HEK293T (cell line): Measurements from ENCODE around the gene RC3H1.
A peak's percentile ranks its signal among the peaks of the same experiment; 100 is the strongest.

Experiments used
- CTCF ChIA-PET: fragments of 350-600 bp; formaldehyde crosslinking; extraction: SDS; loops from one replicate; lab custom pipeline; 2021; ENCODE audit warnings: antibody characterized with exemption, inconsistent platforms; lab: Yijun Ruan, JAX
- POLR2A ChIA-PET: fragments of 350-600 bp; formaldehyde crosslinking; extraction: SDS; loops from one replicate; lab custom pipeline; 2020; ENCODE audit warnings: antibody characterized with exemption, inconsistent platforms; lab: Yijun Ruan, JAX
- DNase-seq: peaks from one replicate; pipeline ENCODE4 v3.0.0; 2012; ENCODE audit warnings: mixed read lengths; ENCODE audit errors: extremely low spot score
- ARNT ChIP-seq: fragments of 450-650 bp; IDR thresholded peaks from 2 replicates; pipeline ENCODE4 v1.6.1; 2017; ENCODE audit warnings: mild to moderate bottlenecking
- BHLHE40 ChIP-seq: fragments of 450-650 bp; IDR thresholded peaks from 2 replicates; pipeline ENCODE4 v1.6.1; 2016; ENCODE audit warnings: mild to moderate bottlenecking, moderate library complexity, borderline replicate concordance
- CTBP1 ChIP-seq: fragments of 450-650 bp; IDR thresholded peaks from 2 replicates; pipeline ENCODE4 v1.6.1; 2016; ENCODE audit warnings: borderline replicate concordance
- ELF4 ChIP-seq: fragments of 450-650 bp; IDR thresholded peaks from 2 replicates; pipeline ENCODE4 v1.6.1; 2017; ENCODE audit warnings: antibody characterized with exemption
- FOXA1 ChIP-seq: fragments of 450-650 bp; IDR thresholded peaks from 2 replicates; pipeline ENCODE4 v1.6.1; 2016; ENCODE audit warnings: mild to moderate bottlenecking
- FOXK2 ChIP-seq: fragments of 450-650 bp; IDR thresholded peaks from 2 replicates; pipeline ENCODE4 v1.6.1; 2016; ENCODE audit warnings: mild to moderate bottlenecking
- FOXM1 ChIP-seq: fragments of 450-650 bp; IDR thresholded peaks from 2 replicates; pipeline ENCODE4 v1.6.1; 2017; ENCODE audit warnings: mild to moderate bottlenecking, borderline replicate concordance
- HDGF ChIP-seq: fragments of 450-650 bp; IDR thresholded peaks from 2 replicates; pipeline ENCODE4 v1.6.1; 2017; ENCODE audit warnings: antibody characterized with exemption, borderline replicate concordance
- L3MBTL2 ChIP-seq: fragments of 450-650 bp; conservative IDR thresholded peaks from 2 replicates; pipeline ENCODE4 v1.6.1; 2016; ENCODE audit warnings: mild to moderate bottlenecking
- LEF1 ChIP-seq: fragments of 450-650 bp; IDR thresholded peaks from 2 replicates; pipeline ENCODE4 v1.6.1; 2017; ENCODE audit warnings: mild to moderate bottlenecking, borderline replicate concordance
- NFRKB ChIP-seq: fragments of 450-650 bp; IDR thresholded peaks from 2 replicates; pipeline ENCODE4 v1.6.1; 2016; ENCODE audit warnings: mild to moderate bottlenecking, moderate library complexity
- PKNOX1 ChIP-seq: fragments of 450-650 bp; IDR thresholded peaks from 2 replicates; pipeline ENCODE4 v1.6.1; 2016
- SP1 ChIP-seq: fragments of 450-650 bp; IDR thresholded peaks from 2 replicates; pipeline ENCODE4 v1.6.1; 2017
- SUZ12 ChIP-seq: fragments of 450-650 bp; IDR thresholded peaks from 2 replicates; pipeline ENCODE4 v1.6.1; 2016; ENCODE audit warnings: mild to moderate bottlenecking
- TARDBP ChIP-seq: fragments of 450-650 bp; IDR thresholded peaks from 2 replicates; pipeline ENCODE4 v1.6.1; 2016
- ZNF384 ChIP-seq: fragments of 450-650 bp; IDR thresholded peaks from 2 replicates; pipeline ENCODE4 v1.6.1; 2016

The RC3H1 gene

DNA sequence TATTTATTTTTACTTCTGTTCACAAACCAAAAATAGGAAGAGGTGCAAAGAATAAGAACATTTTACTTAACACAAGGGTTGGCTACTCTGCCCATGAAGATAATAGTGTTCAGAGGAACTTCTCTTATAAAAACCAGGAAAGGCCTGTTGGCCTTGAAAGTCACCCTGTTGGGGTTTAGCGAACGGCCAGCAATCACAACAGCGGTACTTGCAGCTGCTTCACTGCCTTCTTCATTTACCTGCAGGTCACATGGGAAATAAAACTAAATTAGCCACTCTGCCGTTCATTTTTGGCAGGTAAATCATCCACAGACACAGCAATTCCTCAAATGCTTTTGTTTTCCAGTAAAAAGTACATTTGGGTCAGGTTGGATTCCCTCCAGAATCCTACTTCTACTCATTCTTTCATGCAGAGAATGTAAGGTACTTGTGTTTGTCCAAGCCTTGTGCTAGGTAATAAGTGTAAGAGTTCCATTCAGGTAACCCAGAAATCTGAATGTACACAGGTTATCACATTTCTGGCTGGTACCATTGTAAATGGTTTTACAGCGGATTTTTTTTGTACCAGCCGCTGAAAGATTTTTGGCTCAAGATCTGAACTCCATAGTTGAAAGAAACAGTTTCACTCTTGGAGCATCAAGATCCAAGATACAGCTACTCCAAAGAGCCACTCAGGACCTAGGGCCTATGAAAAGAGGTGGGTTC lies 118.2 kb downstream of the RC3H1 start:
- TF ChIP-seq SP1 (no peak), ARNT (no peak), BHLHE40 (no peak), LEF1 (no peak), FOXA1 (no peak), ELF4 (no peak), CTBP1 (no peak), ZNF384 (no peak)
- CTCF ChIA-PET, result no interaction called here
- POLR2A ChIA-PET, result no interaction called here
- DNase-seq, result no peak

DNA sequence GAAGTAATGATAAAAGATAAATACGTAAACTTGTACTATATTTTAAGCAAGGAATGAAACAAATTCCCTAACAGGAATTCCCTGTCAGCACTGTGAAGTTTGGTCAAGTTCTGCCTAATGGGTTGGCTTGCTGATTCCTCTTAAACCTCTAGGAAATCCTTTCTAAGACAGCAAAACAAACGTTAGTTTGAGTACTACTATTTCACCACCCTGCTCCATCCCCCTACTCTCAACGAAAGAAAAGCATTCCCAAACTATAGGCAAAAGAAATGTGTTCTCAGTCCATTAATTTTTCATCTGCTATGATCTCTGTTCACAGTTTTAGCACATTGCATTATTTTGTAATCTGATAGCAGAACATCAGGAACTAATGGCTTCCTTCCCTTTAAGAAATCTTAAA lies 121.2 kb downstream of the RC3H1 start:
- DNase-seq, result no peak
- TF ChIP-seq CTBP1 (no peak), ZNF384 (0 out of 2 replicates have a peak, but pooled peaks have one; percentile 18), L3MBTL2 (no peak)
- ChIA-PET CTCF (no interaction called here), POLR2A (interaction anchor here (1.6 kb wide), 1 partner anchor 33 kb away, joined by 6 read pairs; the partner anchor contains the start of genes GAS5 and ZBTB37)

DNA sequence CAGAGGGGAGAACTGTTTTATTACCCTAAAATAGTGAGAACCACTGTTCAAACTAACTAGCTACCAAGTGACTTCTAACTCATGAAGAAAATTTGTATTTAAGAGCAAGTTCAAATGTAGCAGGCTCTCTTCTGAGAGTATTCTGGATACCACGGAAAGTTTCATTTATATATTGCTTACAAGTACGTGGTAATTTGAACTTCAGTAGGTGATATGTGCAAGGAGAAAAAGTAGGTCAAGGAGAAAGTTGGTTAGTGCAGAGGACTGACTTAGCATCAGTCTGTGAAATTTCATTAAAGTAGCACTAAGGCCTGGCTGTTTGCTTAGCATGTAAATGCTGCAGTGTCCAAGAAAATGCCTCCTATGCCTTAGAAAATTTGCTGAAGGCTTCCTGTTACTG lies 121.7 kb downstream of the RC3H1 start:
- CTCF ChIA-PET, result no interaction called here
- DNase-seq, result no peak
- TF ChIP-seq ELF4, result no peak
- TF ChIP-seq FOXM1, result no peak
- TF ChIP-seq SUZ12, result no peak
- no peak for TF ChIP-seq CTBP1
- TF ChIP-seq LEF1, result no peak
- POLR2A ChIA-PET, result interaction anchor here (1.2 kb wide), 1 partner anchor 32 kb away, joined by 3 read pairs; the partner anchor contains the start of gene ZBTB37

- DNase-seq, result no peak
- ChIA-PET POLR2A (no interaction called here), CTCF (no interaction called here)
- TF ChIP-seq ZNF384, result no peak
- TF ChIP-seq LEF1, result no peak
- no peak for TF ChIP-seq L3MBTL2
- no peak for TF ChIP-seq ELF4
- no peak for TF ChIP-seq SP1
- TF ChIP-seq SUZ12, result no peak
- TF ChIP-seq TARDBP, result no peak
- no peak for TF ChIP-seq BHLHE40
- TF ChIP-seq ARNT, result no peak
- no peak for TF ChIP-seq HDGF
- TF ChIP-seq PKNOX1, result no peak
- TF ChIP-seq FOXA1, result no peak
- no peak for TF ChIP-seq CTBP1
Measured at GRCh38 chr1:173894189-173894588, 128.0 kb downstream of the RC3H1 start.

GRCh38 chr1:173893611-173894010 lies 128.5 kb downstream of the RC3H1 start:
- DNase-seq, result no peak
- ChIA-PET CTCF (no interaction called here), POLR2A (no interaction called here)
- TF ChIP-seq LEF1 (no peak), SP1 (no peak), CTBP1 (no peak), SUZ12 (no peak)

- ChIA-PET POLR2A (no interaction called here), CTCF (no interaction called here)
- no peak for DNase-seq
- TF ChIP-seq ELF4, result no peak
- no peak for TF ChIP-seq FOXA1
- no peak for TF ChIP-seq L3MBTL2
- no peak for TF ChIP-seq LEF1
- TF ChIP-seq PKNOX1, result no peak
- no peak for TF ChIP-seq FOXK2
- no peak for TF ChIP-seq SUZ12
- no peak for TF ChIP-seq ZNF384
- TF ChIP-seq FOXM1, result no peak
- no peak for TF ChIP-seq CTBP1
- no peak for TF ChIP-seq ARNT
- TF ChIP-seq NFRKB, result no peak
- no peak for TF ChIP-seq HDGF
- no peak for TF ChIP-seq BHLHE40
- TF ChIP-seq TARDBP, result no peak
Measured at GRCh38 chr1:173889885-173890284, 132.3 kb downstream of the RC3H1 start.

GRCh38 chr1:173888749-173889148 lies 133.4 kb downstream of the RC3H1 start:
- no peak for DNase-seq
- TF ChIP-seq SUZ12, result no peak
- ChIA-PET CTCF (interaction anchor here (0.7 kb wide), 1 partner anchor 110 kb away, joined by 4 read pairs; no protein-coding TSS in a partner anchor), POLR2A (interaction anchor here (0.9 kb wide), 1 partner anchor 21 kb away, joined by 3 read pairs; the partner anchor contains the start of genes GAS5 and ZBTB37)

GRCh38 chr1:173887627-173888026 lies 134.5 kb downstream of the RC3H1 start:
- no peak for DNase-seq
- CTCF ChIA-PET, result no interaction called here
- TF ChIP-seq FOXK2 (no peak), HDGF (no peak), NFRKB (no peak), SUZ12 (no peak), CTBP1 (no peak), PKNOX1 (no peak), ARNT (no peak), ELF4 (no peak), L3MBTL2 (no peak), TARDBP (no peak)
- POLR2A ChIA-PET, result no interaction called here
